H1 (cell line): ENCODE results near the gene DUS1L. TPM values are rescaled to one million over a fixed set of nuclear protein-coding genes. Genes with fewer than 3 reads are reported as not detected.

Experiments used
- CTCF ChIA-PET: fragments of 300-600 bp; sonication (Branson Sonifier 250); formaldehyde crosslinking; loops from one replicate; lab custom pipeline; 2021; ENCODE audit not compliant: partially characterized antibody; lab: Charles Lee
- POLR2A ChIA-PET: fragments of 300-600 bp; sonication (Branson Sonifier 250); formaldehyde crosslinking; loops from one replicate; lab custom pipeline; 2021; ENCODE audit warnings: inconsistent platforms; ENCODE audit not compliant: partially characterized antibody; lab: Charles Lee
- DNase-seq, 2 experiments: peaks; one replicate each; pipeline versions ENCODE4 v3.0.0 to v3.0.0-alpha.2; 2010 to 2022; ENCODE audit warnings: low spot score in 2 of 2, low read depth in 1 of 2, mixed read lengths in 1 of 2
- FAIRE-seq: peaks from 2 replicates; lab custom pipeline; 2011; peaks lifted over from hg19 to GRCh38; lab: Jason Lieb, UNC
- H2AFZ ChIP-seq: 2 replicates; pipeline ENCODE4 v1.8.1; 2012; ENCODE audit warnings: low read length, inconsistent platforms
- H2AK5ac ChIP-seq: 2 replicates; pipeline ENCODE4 v1.6.1; 2013; ENCODE audit warnings: low read depth, low read length
- H2BK120ac ChIP-seq: replicated peaks from 2 replicates; pipeline ENCODE3; 2013; ENCODE audit warnings: low read depth, low read length, inconsistent platforms
- H2BK12ac ChIP-seq: 2 replicates; pipeline ENCODE4 v1.6.1; 2013; ENCODE audit warnings: low read depth, low read length
- H2BK15ac ChIP-seq: 2 replicates; pipeline ENCODE4 v1.6.1; 2013; ENCODE audit warnings: low read length
- H2BK20ac ChIP-seq: 2 replicates; pipeline ENCODE4 v1.6.1; 2013; ENCODE audit warnings: low read length
- H2BK5ac ChIP-seq: 2 replicates; pipeline ENCODE4 v1.6.1; 2013; ENCODE audit warnings: low read depth, low read length
- H3K14ac ChIP-seq: 2 replicates; pipeline ENCODE4 v1.6.1; 2013; ENCODE audit warnings: inconsistent platforms; ENCODE audit not compliant: insufficient read length
- H3K18ac ChIP-seq: 2 replicates; pipeline ENCODE4 v1.6.1; 2013; ENCODE audit warnings: low read length; ENCODE audit errors: extremely low read depth
- H3K23ac ChIP-seq: 2 replicates; pipeline ENCODE4 v1.6.1; 2013; ENCODE audit warnings: inconsistent platforms; ENCODE audit not compliant: insufficient read length
- H3K23me2 ChIP-seq: 2 replicates; pipeline ENCODE4 v1.6.1; 2013; ENCODE audit warnings: low read depth, low read length
- H3K27ac ChIP-seq: 2 replicates; pipeline ENCODE4 v1.6.1; 2011; ENCODE audit warnings: low read depth, low read length, inconsistent platforms
- H3K27me3 ChIP-seq, 4 experiments: replicated peaks in 1 of 4; 1 replicate in 1 of 4; 2 replicates in 3 of 4; pipeline versions ENCODE4 v1.6.1 to v1.8.1; 2011 to 2013; ENCODE audit warnings: low read length in 3 of 4, mild to moderate bottlenecking in 3 of 4, inconsistent platforms in 2 of 4, mixed read lengths in 2 of 4, moderate library complexity in 1 of 4; ENCODE audit not compliant: control insufficient read depth in 3 of 4, insufficient read depth in 3 of 4; ENCODE audit errors: extremely low read depth in 1 of 4
- H3K36me3 ChIP-seq, 4 experiments: 2 replicates each; pipeline versions ENCODE4 v1.6.1 to v1.8.1; 2011 to 2013; ENCODE audit warnings: mild to moderate bottlenecking in 4 of 4, low read length in 3 of 4, moderate library complexity in 2 of 4, control low read depth in 1 of 4, inconsistent platforms in 1 of 4; ENCODE audit not compliant: insufficient read depth in 4 of 4, control insufficient read depth in 2 of 4
- H3K4ac ChIP-seq: replicated peaks from 2 replicates; pipeline ENCODE3; 2013; ENCODE audit warnings: low read length, low read depth, mixed read lengths, inconsistent platforms; ENCODE audit not compliant: insufficient read length
- H3K4me1 ChIP-seq, 4 experiments: replicated peaks in 1 of 4; 1 replicate in 1 of 4; 2 replicates in 3 of 4; pipeline versions ENCODE4 v1.6.1 to v1.8.1; 2011 to 2013; ENCODE audit warnings: low read length in 3 of 4, inconsistent platforms in 2 of 4, mixed read lengths in 1 of 4; ENCODE audit not compliant: insufficient read depth in 4 of 4, control insufficient read depth in 3 of 4
- H3K4me2 ChIP-seq, 2 experiments: 2 replicates each; pipeline versions ENCODE4 v1.6.1 to v1.8.1; 2011 to 2013; ENCODE audit warnings: low read depth in 2 of 2, low read length in 2 of 2, control low read depth in 1 of 2, inconsistent platforms in 1 of 2, mild to moderate bottlenecking in 1 of 2; ENCODE audit not compliant: insufficient read depth in 1 of 2
- H3K4me3 ChIP-seq, 4 experiments: fragments of 200-600, 300-600 bp in 1 of 4; sonication (generic), shearing (Covaris generic), sonication (Bioruptor Twin) in 1 of 4; 2 replicates each; pipeline versions ENCODE4 v1.5.1 to v1.8.1; 2011 to 2016; ENCODE audit warnings: low read length in 4 of 4, low read depth in 3 of 4, control low read depth in 2 of 4, inconsistent platforms in 2 of 4, mild to moderate bottlenecking in 2 of 4, mixed read lengths in 1 of 4, moderate library complexity in 1 of 4; ENCODE audit not compliant: insufficient read depth in 2 of 4; ENCODE audit errors: extremely low read depth in 1 of 4
- H3K56ac ChIP-seq: replicated peaks from 2 replicates; pipeline ENCODE3; 2013; ENCODE audit warnings: low read depth, mild to moderate bottlenecking, mixed read lengths, low read length, inconsistent platforms; ENCODE audit not compliant: insufficient read length
- H3K79me1 ChIP-seq: 2 replicates; pipeline ENCODE4 v1.6.1; 2013; ENCODE audit warnings: low read depth, low read length, control low read depth
- H3K79me2 ChIP-seq, 2 experiments: 2 replicates each; pipeline versions ENCODE4 v1.6.1 to v1.8.1; 2012 to 2013; ENCODE audit warnings: low read length in 2 of 2, mild to moderate bottlenecking in 2 of 2, inconsistent platforms in 1 of 2; ENCODE audit not compliant: insufficient read depth in 2 of 2, control insufficient read depth in 1 of 2
- H3K9ac ChIP-seq, 4 experiments: replicated peaks in 1 of 4; 1 replicate in 1 of 4; 2 replicates in 3 of 4; pipeline versions ENCODE4 v1.6.1 to v1.8.1; 2011 to 2013; ENCODE audit warnings: low read depth in 3 of 4, low read length in 3 of 4, control low read depth in 2 of 4, mild to moderate bottlenecking in 2 of 4, moderate library complexity in 2 of 4, inconsistent platforms in 1 of 4; ENCODE audit errors: extremely low read depth in 1 of 4
- H3K9me3 ChIP-seq, 2 experiments: 2 replicates each; pipeline versions ENCODE4 v1.6.1 to v1.8.1; 2012 to 2013; ENCODE audit warnings: mild to moderate bottlenecking in 2 of 2, moderate library complexity in 2 of 2, control low read depth in 1 of 2, inconsistent platforms in 1 of 2, low read depth in 1 of 2, low read length in 1 of 2, mixed read lengths in 1 of 2; ENCODE audit not compliant: insufficient read depth in 2 of 2
- H4K20me1 ChIP-seq, 2 experiments: replicated peaks in 1 of 2; 2 replicates each; pipeline versions ENCODE3 to v1.8.1; 2011 to 2013; ENCODE audit warnings: inconsistent platforms in 2 of 2, low read length in 2 of 2, mild to moderate bottlenecking in 1 of 2; ENCODE audit not compliant: insufficient read depth in 2 of 2, control insufficient read depth in 1 of 2
- H4K5ac ChIP-seq: 2 replicates; pipeline ENCODE4 v1.6.1; 2013; ENCODE audit warnings: low read length, low read depth, mixed read lengths, inconsistent platforms; ENCODE audit not compliant: insufficient read length
- H4K8ac ChIP-seq: 2 replicates; pipeline ENCODE4 v1.8.0; 2013; ENCODE audit warnings: mild to moderate bottlenecking, moderate library complexity, low read length, inconsistent platforms; ENCODE audit not compliant: insufficient read depth; ENCODE audit errors: extremely low read depth
- H4K91ac ChIP-seq: replicated peaks from 2 replicates; pipeline ENCODE3; 2013; ENCODE audit warnings: low read length, mixed read lengths, inconsistent platforms; ENCODE audit not compliant: insufficient read length
- RFX5 ChIP-seq: IDR thresholded peaks from 2 replicates; pipeline ENCODE4 v1.6.1; 2011; ENCODE audit warnings: low read depth, low read length, improper control_type of control experiment, borderline replicate concordance
- RXRA ChIP-seq: IDR thresholded peaks from 2 replicates; pipeline ENCODE4 v1.6.1; 2011; ENCODE audit warnings: low read depth, mild to moderate bottlenecking, low read length, moderate library complexity; ENCODE audit not compliant: insufficient read depth
- SP2 ChIP-seq: IDR thresholded peaks from 2 replicates; pipeline ENCODE4 v1.6.1; 2012; ENCODE audit warnings: mild to moderate bottlenecking, low read length, inconsistent platforms
- polyA plus RNA-seq, 7 experiments: library from polyadenylated mRNA; depleted of rRNA in 3 of 7; stranded (reverse) in 5 of 7; unstranded in 2 of 7; fragments of >200 nt in 5 of 7; fragments of 200-250 nt in 2 of 7; gene quantifications; 1 replicate in 5 of 7; 2 replicates in 1 of 7; 4 replicates in 1 of 7; pipeline versions ENCODE4 v1.2.1 to v1.2.3, GENCODE V29; 2011 to 2013; ENCODE audit warnings: missing spikeins in 2 of 7, mixed read lengths in 2 of 7
- total RNA-seq: library from RNA; stranded (reverse); fragmentation: NEBNext Ultra II Directional; extraction: Animal tissue kit (Norgen Biotek cat#: 25700); gene quantifications from 2 replicates; pipeline ENCODE4 v1.2.1, GENCODE V29; 2021

Gene DUS1L
- total and polyA plus RNA-seq, 2 of the 8 experiments (the other 6 are each of a cell fraction or from before 2014, with no cell fraction given), result 34.5 to 69.1 TPM

- no peaks in the 10 kb centered on the region for H3K36me3 ChIP-seq
- H3K79me1 ChIP-seq, result no peaks in the 10 kb centered on the region
- POLR2A ChIA-PET, result interaction anchor here (16.2 kb wide), 1 partner anchor 15 kb away, joined by 161 read pairs; the partner anchor contains the start of genes GPS1 and RFNG
- DNase-seq, result no peak
- TF ChIP-seq SP2, result no peak
- TF ChIP-seq RFX5, result no peak
- TF ChIP-seq RXRA, result no peak
- TF ChIP-seq, all 59 proteins: peak for 0
- no peak overlapping the region for H4K8ac ChIP-seq
- H3K14ac ChIP-seq, result no peak overlapping the region
- H3K4me3 ChIP-seq, result no peak overlapping the region
- H2BK5ac ChIP-seq, result no peak overlapping the region
- H3K4me1 ChIP-seq, result peaks cover 0 to 4% (median 1%) of the 10 kb centered on the region in 4 experiments; a peak in 2 of 7 replicates
- no peaks in the 10 kb centered on the region for H3K79me2 ChIP-seq
- no peak for FAIRE-seq
- H2BK120ac ChIP-seq, result no peak overlapping the region
- H4K5ac ChIP-seq, result no peak overlapping the region
- H4K91ac ChIP-seq, result no peak overlapping the region
- H2BK12ac ChIP-seq, result no peak overlapping the region
- H2BK15ac ChIP-seq, result no peak overlapping the region
- no peak overlapping the region for H2BK20ac ChIP-seq
- CTCF ChIA-PET, result interaction anchor here (1.2 to 2.2 kb wide), 3 partner anchors 37 to 83 kb away, joined by 3 to 8 read pairs (median 7); no protein-coding TSS in a partner anchor
- H3K23me2 ChIP-seq, result no peaks in the 10 kb centered on the region
- H3K9ac ChIP-seq, result no peak overlapping the region
- H3K18ac ChIP-seq, result no peak overlapping the region
- no peak overlapping the region for H3K23ac ChIP-seq
- H3K9me3 ChIP-seq, result no peaks in the 10 kb centered on the region
- H3K4me2 ChIP-seq, result no peak overlapping the region
- no peak overlapping the region for H2AFZ ChIP-seq
- H3K56ac ChIP-seq, result no peak overlapping the region
- no peak overlapping the region for H3K27ac ChIP-seq
- no peaks in the 10 kb centered on the region; a peak in 1 of 7 replicates for H3K27me3 ChIP-seq
- no peak overlapping the region for H2AK5ac ChIP-seq
- no peaks in the 10 kb centered on the region for H4K20me1 ChIP-seq
- no peak overlapping the region for H3K4ac ChIP-seq
These were observed 5.0 kb upstream of the DUS1L start for GRCh38 chr17:82070611-82071010.
